ENCODE results near the gene NEURL3.
"Not testable (repeated sequence)": the region's sequence is repeated elsewhere in the genome, so short reads cannot be mapped to it uniquely, and the experiment has no call there.

The NEURL3 gene

DNA sequence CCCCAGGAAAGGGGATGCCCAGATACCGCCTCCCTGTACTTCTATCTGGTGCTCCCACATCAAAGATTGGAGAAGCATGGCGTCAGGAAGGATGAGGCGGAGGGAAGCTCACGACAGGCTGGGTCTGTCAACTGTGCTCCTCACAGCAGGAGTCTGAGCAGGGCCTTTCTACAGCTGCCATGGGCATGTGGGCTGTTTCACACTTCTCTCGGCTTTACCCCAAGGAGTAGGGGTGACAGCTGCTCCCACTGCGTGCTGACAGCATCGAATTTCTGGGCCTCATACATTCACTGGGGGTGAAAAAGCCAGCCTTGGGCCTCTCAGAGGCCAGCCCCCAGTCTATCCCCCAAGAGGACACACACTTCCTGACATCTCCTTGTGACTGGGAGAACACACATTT lies 21.1 kb downstream of the NEURL3 start:
- DNase-seq (ENCODE audit: low read depth): no peak

DNA sequence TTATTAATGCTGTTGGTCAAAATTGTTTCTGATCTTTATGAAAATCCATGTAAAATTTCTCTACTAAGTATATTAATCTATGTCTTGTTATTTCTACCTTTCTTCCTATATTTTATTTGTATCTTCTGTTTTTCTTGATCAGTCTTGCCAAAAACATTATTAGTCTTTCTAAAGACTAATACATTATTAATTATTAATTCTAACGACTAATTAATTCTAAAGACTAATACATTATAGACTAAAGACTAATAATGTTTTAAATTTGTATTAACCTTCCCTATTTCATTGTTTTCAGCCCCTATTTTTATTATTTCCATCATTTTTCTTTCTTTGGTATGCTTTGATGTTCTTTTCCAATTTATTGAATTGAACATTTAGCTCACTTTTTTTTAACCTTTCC lies 27.7 kb downstream of the NEURL3 start:
- DNase-seq (ENCODE audit: low read depth): no peak

DNA sequence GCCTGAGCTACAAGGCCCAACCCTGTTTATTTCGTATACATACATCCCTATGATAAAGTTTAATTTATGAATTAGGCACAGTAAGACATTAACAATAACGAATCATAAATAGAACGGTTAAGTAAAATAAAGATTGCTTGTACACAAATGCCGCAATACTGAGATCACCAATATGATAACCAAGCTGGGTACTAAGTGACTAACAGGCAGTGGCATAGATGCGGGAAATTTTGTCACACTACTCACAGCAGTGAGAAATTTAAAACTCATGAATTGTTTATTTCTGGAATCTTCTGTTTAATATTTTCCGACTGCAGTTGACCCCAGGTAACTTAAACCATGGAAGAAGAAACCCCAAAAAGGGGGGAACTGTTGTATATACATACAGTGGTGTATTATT lies 33.4 kb downstream of the NEURL3 start:
- DNase-seq (ENCODE audit: low read depth): no peak

DNA sequence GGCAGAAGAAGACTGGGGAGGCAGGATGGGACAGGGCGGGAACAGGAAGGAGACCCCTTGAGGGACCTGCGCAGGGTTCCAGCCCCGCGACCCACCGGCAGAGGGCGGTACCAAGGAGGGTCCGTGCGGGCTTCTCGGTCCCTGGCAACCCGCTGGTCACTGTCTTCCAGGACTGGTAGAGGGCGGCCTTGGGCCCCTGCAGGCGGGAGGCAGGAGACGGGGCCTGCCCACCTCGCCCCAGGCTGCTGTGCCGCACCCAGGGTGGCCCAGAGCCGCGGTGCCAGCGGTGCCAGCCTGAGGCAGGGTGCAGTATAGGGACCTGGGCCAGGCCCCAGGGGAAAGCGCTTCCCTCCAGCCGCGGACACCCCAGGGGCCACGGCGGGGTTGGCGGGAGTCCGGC lies 34.5 kb downstream of the NEURL3 start:
- DNase-seq (ENCODE audit: low read depth): no peak

DNA sequence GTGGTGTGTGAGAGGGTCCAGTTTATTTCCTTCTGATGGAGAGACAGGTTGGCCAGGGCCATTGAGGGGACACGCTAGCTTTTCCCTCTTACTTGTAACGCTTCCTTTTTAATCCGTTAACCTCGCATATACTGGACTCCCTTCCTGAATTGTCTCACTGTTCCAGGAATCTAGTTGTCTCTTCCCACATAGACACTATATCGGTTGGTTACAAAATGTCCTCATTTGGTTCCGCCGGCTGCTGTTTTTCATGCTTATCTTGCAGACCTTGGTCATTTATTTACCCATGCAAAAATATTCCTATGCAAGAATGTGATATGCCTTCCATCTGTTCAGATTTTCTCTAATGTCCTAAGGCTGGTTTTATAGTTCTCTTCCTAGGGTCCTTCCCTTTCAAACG lies 35.0 kb downstream of the NEURL3 start:
- DNase-seq (ENCODE audit: low read depth): no peak

DNA sequence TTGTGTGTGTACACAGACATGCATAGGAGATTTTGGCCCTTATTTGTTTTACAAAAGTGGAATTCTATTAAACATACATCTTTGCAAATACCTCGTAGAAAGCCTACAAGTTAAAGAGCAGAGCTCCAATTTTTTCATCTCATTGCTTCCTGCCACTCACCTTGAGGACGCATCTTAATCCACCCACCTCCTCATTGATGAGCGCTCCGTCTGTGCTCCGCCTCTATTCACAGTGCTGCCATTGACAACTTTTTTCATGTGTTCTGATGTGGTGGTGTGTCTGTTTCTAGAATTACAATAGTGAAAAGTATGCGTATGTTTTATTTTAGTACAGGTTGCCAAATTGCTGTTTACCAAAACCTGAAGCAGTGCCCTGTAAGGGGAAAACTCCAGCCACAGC lies 36.3 kb downstream of the NEURL3 start:
- no peak for DNase-seq (ENCODE audit: low read depth)

DNA sequence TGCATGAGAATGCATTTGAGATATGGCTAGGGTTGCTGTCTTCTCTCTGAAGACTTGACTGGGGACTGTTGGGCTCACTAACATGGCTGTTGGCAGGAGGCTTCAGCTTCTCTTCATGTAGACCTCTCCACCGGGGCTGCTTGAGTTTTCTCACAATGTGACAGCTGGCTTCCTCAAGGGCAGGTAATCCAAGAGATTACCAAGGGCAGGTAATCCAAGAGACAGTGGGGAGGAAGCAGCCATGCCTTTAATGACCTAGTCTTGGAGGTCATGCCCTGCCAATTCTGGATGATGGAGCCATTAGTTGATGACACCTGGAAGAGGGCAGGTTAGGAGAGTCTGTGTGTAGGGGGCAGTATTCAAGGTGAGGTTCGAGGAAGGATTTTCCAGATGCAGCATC lies 40.5 kb downstream of the NEURL3 start:
- no peak for DNase-seq (ENCODE audit: low read depth)

DNA sequence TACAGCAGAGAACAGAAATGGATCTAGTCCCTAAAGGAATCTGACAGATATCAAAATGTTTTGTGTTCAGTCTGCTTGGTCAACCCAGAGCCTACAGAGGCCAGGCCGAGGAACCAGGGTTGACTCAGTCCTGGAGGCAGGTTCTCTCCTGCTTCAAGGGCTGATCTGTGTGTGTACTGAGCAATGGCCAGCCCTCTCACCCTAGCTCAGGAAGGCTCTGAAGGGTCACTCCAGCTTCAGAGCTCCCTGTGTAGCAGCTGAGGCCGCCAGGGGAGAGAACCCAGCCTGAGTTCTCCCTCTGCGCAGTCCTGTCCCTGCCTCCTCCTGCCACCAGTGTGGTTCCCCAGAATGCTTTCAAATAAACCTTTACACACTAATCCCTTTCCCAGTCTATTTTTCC lies 41.1 kb downstream of the NEURL3 start:
- no peak for DNase-seq (ENCODE audit: low read depth)

DNA sequence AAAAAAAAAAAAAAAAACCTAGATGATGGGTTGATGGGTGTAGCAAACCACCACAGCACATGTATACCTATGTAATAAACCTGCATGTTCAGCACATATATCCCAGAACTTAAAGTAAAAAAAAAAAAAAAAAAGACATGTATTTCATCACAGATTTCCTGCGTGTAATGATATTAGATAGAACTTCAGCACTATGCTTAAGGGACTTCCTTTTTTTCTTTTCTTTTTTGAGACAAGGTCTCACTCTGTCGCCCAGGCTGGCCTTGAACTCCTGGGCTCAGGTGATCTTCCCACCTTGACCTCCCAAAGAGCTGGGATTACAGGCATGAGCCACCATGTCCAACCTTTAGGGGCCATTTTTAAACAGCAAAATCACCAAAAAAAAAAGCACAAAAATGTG lies 42.0 kb downstream of the NEURL3 start:
- DNase-seq (ENCODE audit: low read depth): no peak

DNA sequence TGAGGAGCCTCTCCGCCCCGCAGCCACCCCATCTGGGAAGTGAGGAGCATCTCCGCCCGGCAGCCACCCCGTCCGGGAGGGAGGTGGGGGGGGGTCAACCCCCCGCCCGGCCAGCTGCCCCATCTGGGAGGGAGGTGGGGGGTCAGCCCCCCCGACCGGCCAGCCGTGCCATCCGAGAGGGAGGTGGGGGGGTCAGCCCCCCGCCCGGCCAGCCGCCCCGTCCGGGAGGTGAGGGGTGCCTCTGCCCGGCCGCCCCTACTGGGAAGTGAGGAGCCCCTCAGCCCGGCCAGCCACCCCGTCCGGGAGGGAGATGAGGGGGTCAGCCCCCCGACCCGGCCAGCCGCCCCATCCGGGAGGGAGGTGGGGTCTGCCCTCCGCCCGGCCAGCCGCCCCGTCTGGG lies 43.5 kb downstream of the NEURL3 start:
- not testable (repeated sequence) for DNase-seq (ENCODE audit: low read depth)

DNA sequence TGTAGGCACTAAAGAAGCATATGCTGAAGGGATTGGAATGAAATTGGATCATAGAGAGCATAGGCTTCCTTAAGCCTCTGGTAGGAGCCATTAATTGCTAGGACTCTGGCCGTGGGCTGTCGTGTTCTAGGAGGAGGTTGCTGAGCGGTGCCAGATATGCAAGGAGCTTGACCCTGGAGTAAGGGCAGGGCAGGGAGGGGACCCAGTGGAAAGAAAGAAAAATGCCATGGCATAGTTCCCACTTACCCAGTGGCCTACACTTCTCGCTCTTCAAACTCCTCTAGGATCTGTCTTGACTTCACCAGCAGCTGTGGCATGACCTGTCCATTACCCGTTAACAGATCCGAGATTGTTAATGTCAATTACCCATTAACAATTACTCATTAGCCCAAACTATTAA lies 53.1 kb downstream of the NEURL3 start:
- DNase-seq (ENCODE audit: low read depth): no peak

DNA sequence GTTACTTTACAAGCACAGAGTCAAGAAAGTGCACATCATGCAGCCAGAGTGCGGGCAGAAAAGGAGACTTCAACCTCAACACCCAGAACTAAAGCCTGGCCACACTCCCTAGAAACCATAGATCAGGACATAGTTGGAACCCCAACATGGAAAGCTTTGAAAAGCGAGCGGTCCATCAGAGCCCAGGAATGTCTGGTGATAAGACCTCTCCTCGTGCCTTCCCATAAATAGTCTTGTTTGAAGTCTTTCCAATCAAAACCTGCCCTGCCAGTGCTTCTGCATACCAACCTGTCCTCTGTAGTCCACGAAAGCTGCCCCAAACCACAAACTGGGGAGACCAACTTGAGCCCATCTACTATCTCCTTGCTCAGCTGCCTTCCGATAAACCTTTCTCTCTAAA lies 55.5 kb downstream of the NEURL3 start:
- DNase-seq (ENCODE audit: low read depth): no peak

DNA sequence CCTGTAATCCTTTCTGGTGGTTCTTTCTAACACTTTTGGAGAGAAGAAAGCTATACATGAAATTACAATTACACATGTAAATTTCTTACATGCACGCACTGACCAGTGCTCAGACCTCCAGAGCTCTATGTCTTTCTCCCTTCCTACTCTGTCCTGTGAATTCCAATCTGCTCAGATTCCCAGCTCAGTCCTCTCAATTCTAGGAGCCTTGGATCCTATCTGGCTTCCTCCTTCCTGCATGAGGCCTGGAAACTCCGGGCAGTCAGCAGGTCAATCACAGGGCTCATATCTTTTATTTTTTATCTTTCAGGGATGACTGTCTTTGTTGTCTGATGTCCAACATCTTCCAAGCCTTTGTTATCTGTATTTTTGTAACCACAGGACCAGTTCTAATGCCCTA lies 56.0 kb downstream of the NEURL3 start:
- DNase-seq (ENCODE audit: low read depth): no peak

DNA sequence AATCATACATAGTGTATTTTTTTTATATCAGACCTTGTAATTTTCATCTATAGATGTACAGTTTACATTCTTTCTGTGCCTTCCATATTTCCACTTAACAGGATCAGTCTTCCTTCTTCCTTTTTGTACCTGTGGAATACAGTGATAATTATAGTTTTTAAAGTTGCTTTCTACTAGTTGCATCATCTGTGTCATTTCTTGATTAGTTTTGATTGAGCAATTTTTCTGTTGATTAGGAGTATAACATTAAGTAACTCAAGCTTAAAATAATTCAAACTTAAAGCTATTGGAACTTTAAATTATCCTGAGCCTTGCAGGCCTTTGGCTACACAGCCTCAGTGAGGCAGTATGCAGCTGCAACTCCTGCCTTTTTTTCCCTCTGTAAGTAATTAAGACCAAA lies 57.4 kb downstream of the NEURL3 start:
- DNase-seq (ENCODE audit: low read depth): no peak

Data from GM04503 (cell line).